ENCODE data around the gene INF2.
A peak's percentile ranks its signal among the peaks of the same experiment; 100 is the strongest.

The INF2 gene

DNA sequence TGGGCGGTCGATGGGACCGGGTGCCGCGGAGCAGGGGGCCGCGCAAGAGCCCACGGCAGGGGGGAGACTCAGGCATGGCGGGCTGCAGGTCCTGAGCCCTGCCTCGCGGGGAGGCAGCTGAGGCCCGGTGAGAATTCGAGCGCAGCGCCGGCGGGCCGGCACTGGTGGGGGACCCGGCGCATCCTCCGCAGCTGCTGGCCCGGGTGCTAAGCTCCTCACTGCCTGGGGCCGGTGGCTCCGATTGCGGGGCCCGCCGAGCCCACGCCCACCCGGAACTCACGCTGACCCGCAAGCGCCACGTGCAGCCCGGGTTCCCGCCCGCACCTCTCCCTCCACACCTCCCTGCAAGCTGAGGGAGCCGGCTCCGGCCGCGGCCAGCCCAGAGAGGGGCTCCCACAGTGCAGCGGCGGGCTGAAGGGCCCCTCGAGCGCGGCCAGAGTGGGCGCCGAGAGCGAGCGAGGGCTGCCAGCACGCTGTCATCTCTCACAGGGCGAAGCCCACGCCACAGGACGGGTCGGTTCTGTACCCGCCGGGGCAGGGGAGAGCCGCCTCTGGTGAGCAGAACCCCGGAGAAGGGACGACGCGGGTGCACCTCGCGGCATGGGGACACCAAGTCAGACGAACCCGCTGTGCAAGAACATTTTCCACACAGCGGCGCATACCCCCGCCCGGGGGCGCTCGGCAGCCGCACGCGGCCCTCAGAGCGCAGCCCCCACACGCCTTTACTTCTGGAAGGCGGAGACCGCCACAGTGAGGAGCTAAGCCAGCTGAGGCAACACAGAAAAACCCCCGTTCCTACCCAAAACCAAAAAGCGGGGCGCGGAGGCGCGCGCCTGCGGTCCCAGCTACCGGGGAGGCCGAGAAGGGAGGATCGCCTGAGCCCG, 62.4 kb downstream of the INF2 start:
- no peak for DNase-seq (ENCODE audit: low read depth)

DNA sequence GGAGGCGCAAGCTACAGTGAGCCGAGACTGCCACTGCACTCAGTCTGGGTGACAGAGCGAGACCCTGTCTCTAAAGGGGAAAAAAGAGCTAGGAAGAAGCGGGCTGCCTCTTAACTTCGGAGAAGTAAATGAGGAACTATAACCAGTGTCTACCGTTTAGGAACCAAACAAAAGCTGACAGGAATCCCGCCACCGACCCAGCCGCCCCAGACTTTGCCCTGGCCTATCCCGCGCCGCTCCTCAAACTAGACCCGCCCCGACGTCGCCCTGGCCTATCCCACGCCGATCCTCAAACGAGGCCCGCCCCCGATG, 63.0 kb downstream of the INF2 start:
- DNase-seq (ENCODE audit: low read depth), result no peak

DNA sequence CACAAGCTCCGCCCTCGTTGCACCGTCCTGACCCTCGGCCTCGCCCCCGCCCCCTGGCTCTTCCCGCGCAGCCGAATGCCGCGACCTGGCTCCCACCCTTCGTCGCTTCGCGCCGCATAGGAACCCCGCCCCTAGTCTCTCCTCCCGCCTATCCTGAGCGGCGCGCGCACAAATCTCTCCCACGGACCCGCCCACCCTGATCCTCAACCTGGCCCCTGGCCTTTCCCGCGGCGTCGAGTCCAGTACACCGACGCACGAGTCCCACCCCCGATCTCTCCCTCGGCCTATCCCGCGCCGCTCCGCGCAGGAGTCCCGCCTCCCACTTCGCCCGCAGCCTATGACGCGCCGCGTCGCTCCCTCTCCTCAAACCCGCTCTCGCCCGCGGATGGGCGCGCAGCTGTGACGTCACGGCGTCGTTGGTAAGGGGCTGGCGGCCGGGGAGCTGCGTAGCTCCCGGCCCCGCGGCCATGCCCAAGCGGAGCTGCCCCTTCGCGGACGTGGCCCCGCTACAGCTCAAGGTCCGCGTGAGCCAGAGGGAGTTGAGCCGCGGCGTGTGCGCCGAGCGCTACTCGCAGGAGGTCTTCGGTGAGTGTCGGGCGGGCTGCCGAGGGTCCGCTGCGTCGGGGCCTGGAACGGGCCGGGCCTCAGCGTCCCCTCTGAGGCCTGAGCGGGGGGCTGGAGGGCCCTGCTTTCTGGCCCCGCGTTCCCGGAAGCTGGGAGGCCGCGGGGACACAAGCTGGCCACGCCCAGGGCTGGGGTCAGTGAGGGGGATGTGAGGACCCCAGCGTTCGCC, 63.5 kb downstream of the INF2 start, which contains the start of gene SIVA1:
SIVA1 (plus strand) TSS at position 413 of the 793 bp plus-strand sequence; CDS start at position 468, 55 bp downstream.
- DNase-seq (ENCODE audit: low read depth), result peak; percentile 98

DNA sequence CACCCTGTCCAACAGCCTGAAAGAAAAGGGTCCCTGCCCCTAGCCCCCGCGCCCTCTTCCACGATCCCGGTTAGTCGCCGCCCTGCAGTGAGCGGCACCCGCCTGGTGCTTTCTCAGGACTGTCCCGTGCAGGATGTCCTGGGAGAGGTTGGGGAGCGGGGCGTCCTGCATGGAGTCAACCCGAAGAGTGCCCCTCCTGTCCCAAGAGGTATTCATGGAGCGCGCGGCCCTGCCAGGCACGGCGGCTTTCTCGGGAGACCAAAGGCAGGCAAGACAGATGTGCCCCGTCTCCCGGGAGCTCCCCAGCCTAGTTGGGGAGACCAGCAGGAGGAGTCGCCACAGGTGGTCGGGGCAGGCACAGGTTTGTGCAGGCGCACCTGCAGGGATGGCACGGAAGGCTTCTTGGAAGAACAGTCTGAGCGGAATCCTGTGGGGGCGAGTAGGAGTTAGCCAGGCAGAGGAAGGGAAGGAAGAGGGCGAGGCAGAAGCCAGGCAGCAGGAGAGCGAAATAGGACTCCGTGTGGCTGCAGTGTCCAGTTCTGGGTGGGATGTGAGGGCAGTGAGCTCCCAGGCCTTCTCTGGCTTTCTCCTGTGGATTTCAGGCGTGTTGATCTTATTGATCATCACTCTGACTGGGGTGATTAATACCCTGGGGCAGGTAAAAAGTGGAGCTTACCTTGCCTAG, 64.3 kb downstream of the INF2 start:
- DNase-seq (ENCODE audit: low read depth), result no peak

DNA sequence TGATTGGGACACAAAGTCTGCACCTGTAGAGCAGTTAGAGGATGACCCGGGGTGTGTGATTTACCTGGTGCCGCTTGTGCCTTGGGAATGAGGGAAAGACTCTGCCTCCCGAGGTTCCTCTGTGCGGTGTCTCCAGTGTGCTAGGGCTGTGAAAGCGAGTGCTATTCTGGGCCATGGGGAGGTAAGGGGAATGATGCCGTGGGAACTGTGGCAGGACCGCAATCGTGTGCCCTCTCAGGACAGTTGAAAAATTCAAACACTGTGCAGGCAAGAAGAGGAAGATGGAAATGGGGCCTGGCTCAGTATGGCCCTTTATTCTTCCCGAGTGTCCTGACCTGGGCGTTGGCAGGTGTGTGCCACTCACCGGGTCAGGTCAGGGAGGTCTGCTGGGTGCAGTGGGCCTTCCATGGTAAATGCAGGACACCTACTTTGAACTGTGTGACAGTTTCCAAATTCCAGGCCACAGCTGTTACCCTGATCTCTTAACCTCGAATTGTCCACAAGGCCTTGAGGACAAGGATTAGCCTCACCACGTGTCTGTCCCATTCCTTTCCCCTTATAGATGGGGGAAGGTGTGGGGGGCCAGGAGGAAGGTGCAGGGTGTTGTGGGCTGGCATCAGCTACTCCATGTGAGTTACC, 64.9 kb downstream of the INF2 start:
- DNase-seq (ENCODE audit: low read depth), result no peak

DNA sequence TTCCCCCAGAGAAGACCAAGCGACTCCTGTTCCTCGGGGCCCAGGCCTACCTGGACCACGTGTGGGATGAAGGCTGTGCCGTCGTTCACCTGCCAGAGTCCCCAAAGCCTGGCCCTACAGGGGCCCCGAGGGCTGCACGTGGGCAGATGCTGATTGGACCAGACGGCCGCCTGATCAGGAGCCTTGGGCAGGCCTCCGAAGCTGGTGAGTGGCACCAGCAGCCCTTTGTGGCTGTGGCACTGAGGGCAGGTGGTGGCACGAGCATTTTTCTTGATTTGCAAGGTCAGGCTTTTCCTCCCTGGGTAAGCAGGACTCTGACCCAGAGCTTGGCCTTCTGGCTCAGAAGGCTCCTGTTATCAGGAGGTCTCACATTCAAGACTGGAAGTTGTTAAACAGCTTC, 66.2 kb downstream of the INF2 start:
- no peak for DNase-seq (ENCODE audit: low read depth)

DNA sequence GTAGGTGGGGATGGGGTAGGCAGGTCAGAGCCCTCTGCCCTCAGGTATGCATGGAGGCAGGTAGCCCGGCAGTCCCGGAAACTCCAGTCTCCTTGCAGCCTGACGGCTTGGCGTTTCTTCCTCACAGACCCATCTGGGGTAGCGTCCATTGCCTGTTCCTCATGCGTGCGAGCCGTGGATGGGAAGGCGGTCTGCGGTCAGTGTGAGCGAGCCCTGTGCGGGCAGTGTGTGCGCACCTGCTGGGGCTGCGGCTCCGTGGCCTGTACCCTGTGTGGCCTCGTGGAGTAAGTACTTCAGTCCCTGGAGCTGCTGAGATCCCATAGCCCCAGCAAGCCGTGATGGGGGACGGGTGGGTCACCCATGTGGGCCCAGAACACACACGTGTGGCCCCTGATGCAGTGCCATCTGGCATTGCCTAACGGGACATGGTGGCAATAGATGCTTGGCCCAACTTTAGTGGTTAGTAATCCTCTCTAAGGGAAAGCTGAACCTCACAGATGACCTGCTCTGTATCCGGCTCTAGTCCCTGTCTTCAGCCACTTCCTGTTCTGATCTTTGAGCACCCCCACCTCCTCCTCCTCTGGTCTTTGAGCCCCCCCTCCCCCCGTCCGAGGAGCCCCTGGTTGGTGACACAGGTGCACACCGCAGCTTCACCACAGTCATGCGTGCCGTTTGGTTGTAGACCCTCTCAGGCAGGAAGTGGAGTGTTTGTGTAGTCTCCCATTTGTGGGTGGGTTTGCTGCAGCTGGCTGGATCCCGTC, 67.2 kb downstream of the INF2 start:
- no peak for DNase-seq (ENCODE audit: low read depth)

DNA sequence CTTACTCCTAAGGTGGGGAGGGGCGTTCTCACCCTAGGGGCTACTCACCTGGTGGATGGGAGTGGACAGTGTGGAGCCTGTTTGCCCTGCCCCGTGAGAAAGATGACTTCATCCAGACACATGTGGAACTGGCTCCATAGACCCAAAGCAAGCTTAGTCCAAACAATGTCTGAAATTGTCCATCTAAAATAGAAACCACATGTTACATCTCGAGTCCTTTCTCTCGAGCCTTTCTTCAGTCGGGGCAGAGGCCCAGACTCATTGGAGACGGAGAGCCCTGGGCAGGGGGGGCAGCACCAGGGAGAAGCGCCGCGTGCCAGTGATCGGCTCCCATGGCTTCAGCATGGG, 67.8 kb downstream of the INF2 start:
- no peak for DNase-seq (ENCODE audit: low read depth)

DNA sequence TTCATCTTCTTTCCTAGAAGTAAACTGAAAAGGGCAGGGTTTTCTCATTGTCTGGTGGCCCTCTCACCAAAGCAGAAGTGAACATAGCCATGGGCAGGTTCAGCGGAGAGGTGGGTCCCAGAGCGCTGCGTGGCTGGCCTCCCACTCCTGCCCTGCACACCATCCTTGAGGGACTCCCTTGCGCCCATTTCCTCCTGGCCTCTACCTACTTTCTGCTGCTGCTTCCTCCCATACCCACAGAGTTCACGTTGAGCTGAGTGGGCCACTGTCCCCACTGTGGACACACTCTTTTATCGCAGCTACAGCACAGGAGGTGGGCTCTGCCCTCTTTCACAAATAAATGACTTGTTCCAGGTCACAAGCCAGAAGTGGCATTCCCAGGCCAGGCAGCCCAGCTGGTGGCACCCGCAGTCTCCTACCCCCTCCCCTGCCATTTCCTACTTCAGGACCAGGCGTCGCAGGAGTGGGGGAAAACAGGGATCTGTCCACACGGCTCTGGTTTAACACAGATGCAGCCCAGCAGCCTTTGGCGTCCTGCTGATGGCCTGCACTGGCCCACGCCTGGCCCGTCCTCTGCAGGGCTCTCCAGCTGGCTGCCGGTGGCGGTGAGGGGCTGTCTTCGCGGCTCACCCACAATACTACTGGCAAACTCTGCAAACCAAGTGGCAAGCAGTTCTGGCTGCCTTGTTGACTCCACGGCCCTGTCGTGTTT, 68.4 kb downstream of the INF2 start:
- DNase-seq (ENCODE audit: low read depth), result no peak

DNA sequence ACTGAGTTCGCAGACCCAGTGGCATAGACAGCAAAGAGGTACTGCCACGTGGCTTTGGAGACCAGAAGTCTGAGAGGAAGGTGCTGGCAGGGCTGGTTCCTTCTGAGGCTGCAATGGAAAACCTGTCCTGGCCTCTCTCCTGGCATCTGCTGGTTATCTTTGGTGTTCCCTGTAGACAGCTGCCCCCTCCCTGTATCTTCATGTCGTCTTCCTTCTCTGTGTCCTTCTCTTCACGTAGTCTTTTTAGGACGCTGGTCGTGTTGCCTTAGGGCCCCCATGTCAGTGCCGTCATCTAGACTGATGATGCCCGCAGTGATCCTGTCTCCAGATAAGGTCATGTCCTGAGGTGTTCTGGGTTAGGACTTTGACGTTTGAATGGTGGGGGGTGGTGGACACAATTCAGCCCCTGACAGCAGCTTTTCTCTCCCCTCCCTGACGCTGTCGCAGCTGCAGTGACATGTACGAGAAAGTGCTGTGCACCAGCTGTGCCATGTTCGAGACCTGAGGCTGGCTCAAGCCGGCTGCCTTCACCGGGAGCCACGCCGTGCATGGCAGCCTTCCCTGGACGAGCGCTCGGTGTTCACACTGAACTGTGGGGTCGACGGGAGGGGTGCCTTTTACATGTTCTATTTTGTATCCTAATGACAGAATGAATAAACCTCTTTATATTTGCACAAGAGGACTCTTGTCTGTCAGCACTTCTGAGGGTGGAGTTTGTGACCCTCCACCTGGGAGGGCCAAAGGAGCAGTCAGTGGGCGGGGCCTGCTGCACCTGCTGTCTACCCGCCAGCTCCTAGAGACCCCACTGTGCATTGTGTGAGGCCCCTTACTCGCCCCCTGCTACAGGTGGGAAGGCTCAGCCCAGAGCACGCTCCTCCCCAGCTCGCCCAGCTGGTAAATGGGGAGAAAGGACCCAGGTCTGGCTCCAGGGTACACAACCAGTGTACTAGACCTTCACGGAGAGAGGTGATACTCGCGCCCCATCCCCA, 69.9 kb downstream of the INF2 start:
- no peak for DNase-seq (ENCODE audit: low read depth)

DNA sequence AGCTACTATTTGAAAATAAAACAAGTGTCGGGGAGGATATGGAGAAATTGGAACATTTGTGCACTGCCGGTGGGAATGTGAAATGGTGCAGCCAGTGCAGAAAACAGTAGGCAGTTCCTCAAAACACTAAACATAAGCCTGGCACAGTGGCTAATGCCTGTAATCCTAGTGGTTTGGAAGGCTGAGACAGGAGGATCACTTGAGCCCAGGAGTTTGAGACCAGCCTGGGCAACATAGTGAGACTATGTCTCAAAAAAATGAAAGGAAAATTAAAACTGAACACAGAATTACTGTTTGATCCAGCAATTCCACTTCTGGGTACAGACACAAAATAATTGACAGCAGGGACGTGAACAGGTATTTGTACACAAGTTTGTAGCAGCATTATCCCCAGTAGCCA, 76.1 kb downstream of the INF2 start:
- DNase-seq (ENCODE audit: low read depth), result no peak

DNA sequence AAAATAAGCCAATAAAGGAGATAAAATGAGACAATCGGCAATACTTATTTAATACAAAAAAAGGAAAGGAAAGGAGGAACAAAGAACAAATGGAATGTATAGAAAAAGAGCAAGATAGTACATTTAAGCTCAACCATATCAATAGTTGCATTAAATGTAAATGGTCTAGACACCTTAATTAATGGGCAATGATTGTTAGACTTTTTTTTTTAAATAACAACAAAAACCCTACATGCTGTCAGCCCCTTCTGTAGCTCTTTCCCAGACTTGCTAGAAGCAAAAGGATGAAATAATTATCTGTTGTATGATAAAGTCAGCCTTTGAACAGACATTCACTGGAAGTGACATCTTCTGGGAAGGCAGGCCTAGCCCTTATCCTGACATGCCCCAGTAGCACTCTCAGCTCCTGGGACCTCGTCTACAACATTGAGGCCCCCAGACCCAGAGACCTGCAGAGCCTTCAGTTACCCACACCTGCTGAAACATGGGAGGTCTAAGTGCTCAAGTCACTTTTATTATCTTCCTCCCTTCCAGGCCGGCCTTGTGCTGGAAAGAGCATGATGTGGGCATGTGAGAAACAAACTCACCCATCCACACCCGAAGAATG, 76.9 kb downstream of the INF2 start:
- DNase-seq (ENCODE audit: low read depth), result no peak

DNA sequence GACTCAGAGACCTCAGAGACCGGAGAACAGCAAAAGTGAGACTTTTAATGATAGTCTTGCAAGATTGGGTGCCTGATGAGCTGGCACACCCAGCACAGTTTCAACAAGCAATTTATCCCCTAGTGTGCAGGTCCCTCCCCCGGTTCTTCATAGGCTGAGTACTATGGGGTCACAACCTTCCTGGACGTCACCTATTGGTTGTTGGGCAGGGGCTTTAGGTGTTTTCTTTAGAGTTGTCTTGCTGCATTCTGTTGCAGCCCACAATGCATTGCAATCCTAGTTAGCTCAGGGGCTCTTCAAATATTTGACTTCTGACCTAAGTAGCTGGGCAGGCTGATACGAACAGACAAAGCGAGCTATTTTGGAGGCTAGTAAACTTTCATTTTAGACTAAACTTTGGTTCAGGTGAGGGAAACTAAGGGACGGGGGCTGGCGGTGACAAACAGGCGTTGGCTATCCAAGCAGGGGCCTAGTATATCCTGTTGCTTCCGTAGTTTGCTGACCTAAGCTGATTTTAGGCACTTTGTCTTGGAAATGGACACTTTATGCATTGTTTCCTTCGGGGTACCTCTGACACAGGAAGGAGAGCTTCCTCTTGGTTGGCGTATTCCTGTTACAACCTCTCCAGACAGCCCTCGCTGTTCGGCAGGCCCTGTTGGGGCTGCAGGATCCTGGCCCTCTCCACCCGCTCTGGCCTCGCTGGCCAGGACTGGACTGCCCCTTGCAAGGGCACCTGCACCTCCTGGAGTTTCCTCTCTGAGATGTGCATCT, 77.6 kb downstream of the INF2 start:
- no peak for DNase-seq (ENCODE audit: low read depth)

DNA sequence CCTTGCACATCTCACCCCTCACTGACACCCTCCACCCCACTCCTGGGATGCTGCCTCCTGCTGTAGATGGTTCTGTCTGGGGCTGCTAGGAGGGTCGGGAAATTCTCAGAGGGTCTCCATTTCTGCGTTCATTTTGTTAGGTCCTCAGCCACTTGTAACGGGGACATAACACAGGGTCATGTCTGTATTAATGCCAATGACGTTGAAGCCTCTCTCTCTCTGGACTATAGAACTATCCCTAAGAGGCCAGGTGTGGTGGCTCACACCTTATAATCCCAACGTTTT, 78.2 kb downstream of the INF2 start:
- DNase-seq (ENCODE audit: low read depth), result no peak

DNA sequence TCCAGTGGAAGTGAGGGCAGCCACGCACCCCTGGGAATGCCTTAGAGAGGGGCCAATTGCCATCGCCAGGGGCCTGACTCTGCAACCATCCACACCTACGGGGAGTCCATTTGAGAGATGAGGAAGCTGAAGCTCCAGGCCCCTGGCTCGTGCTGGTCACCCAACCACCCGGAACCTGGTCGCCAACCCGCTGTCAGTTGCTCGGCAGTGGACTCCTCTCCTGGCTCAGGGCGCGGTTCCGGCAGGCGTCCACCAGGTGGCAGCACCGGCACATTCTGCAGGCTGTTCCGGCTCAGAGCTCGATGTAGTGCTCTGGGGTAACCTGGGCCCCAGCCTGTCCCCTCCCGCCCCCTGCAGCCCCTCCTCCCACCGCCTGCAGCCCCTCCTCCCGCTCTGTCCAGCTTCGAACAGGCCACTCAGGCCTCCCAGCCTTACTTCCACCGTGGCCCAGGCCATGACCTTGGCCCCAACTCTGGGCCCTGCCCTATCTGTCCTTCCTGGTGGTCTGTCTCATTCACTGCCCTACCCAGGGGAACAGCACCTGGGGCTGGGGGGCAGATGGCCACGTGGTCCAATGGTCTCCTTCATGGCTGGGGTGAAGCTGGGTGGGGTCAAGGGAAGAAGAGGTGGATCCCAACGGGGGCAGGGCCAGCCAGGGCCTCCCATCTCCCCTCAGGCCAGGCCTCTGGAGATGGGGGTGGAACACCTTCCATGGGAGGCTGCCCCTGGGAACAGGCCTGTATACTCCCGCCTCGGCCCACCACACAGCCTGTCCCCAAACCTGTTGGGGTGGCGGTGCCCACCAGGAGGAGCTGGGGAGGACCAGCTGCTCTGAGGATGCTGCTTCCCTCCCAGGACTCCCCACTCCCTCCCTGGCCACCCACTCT, 79.3 kb downstream of the INF2 start:
- DNase-seq (ENCODE audit: low read depth), result peak; percentile 93

DNA sequence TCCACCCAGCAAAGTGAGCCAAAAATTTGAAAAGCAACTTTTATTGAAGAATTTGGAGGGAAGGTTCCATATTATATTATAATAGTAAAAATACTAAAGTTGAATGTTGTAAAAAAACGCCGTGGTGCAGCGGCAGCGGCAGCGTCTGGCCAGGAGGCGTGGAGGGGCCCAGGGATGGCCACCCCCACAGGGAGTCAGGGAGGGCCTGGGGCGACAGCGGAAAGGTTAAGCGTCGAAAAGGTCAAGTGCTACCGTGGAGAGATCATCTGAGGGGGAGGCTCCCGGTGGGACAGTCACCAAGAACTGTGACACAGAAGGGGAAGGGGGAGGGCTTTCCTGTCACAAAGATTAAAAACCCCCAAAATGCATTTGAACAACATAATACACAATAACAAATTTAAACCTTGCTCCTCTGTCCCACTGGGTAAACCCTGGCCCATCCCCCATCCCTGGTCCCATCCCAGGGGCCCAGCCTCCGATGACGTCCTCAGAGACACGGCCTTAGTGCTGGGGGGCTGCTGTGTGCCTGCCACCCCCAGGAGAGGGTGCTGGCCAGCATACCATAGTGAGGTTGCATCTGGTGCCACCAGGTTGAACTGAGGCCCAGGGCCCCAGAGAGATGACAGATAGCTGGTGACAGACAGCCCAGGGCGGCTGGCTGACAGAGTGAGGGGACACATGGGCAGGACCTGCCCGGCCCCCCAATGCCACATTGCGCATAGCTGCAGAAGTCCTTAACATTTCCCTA, 80.1 kb downstream of the INF2 start:
- no peak for DNase-seq (ENCODE audit: low read depth)

DNA sequence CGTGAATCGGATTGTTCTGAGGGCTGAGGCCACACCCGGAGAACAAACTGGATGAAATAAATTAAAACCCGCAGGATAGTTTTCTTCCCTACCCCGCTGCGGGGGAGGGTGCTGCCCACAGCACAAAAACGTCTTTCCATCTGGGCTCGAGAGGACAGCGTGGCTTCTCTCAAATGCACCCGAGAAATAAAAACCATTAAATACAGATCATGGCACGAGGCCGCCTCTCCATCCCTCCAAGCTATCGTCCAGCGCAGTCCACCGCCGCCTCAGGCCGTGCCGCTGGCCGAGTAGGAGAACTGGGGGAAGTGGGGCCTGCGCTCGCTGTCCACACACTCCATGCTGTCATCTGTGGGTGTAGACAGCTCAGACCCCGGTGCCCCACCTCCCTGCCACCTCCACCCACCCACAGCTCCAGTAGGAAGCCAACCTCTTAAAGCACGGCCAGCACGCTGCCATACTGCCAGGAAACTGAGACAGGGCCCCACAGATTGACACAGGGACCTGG, 80.7 kb downstream of the INF2 start:
- DNase-seq (ENCODE audit: low read depth), result no peak

Data from stimulated activated CD8-positive, alpha-beta memory T cell treated with anti-CD3 and anti-CD28 coated beads, Interleukin-15, amount 100 ng/mL, for 1 hour (primary cell).